Urothelium cell line (cell line): ENCODE data around the gene IL4R.
A peak's percentile ranks its signal among the peaks of the same experiment; 100 is the strongest.

Experiments
- DNase-seq: peaks from one replicate; pipeline ENCODE4 v3.0.0; 2011; ENCODE audit warnings: low spot score, mixed read lengths
- FAIRE-seq: peaks from 2 replicates; lab custom pipeline; 2011; peaks lifted over from hg19 to GRCh38; lab: Jason Lieb, UNC

Gene IL4R

GRCh38 chr16:27353853-27354252, 40.1 kb downstream of the IL4R start:
- no peak for DNase-seq
- no peak for FAIRE-seq

GRCh38 chr16:27355610-27356009, 41.8 kb downstream of the IL4R start:
- DNase-seq (no peak), FAIRE-seq (no peak)

- DNase-seq = no peak
- no peak for FAIRE-seq
Observed at GRCh38 chr16:27356794-27357193, 43.0 kb downstream of the IL4R start.

GRCh38 chr16:27359051-27359450, 45.3 kb downstream of the IL4R start:
- DNase-seq (no peak), FAIRE-seq (no peak)

- no peak for FAIRE-seq
- no peak for DNase-seq
Observed at GRCh38 chr16:27359615-27360014, 45.8 kb downstream of the IL4R start.

GRCh38 chr16:27361987-27362386, 48.2 kb downstream of the IL4R start:
- DNase-seq (no peak), FAIRE-seq (no peak)

GRCh38 chr16:27362570-27363245, 48.9 kb downstream of the IL4R start:
- FAIRE-seq (no peak), DNase-seq (no peak)

GRCh38 chr16:27363246-27363632, 49.5 kb downstream of the IL4R start:
- DNase-seq (no peak), FAIRE-seq (no peak)

- DNase-seq = no peak
- FAIRE-seq = no peak
Observed at GRCh38 chr16:27363797-27364196, 50.0 kb downstream of the IL4R start.

- FAIRE-seq (no peak), DNase-seq (no peak)
Observed at GRCh38 chr16:27364493-27365141, 50.8 kb downstream of the IL4R start.

- FAIRE-seq (no peak), DNase-seq (no peak)
Observed at GRCh38 chr16:27365142-27366089, 51.6 kb downstream of the IL4R start.

GRCh38 chr16:27366687-27367460, 53.1 kb downstream of the IL4R start:
- FAIRE-seq (no peak), DNase-seq (no peak)

GRCh38 chr16:27367461-27368357, 53.9 kb downstream of the IL4R start:
- DNase-seq = peak; percentile 82
- no peak for FAIRE-seq

- DNase-seq (no peak), FAIRE-seq (no peak)
Observed at GRCh38 chr16:27368358-27368722, 54.6 kb downstream of the IL4R start.

- FAIRE-seq = no peak
Observed at GRCh38 chr16:27369806-27370205, 56.0 kb downstream of the IL4R start.

GRCh38 chr16:27370318-27370717, 56.5 kb downstream of the IL4R start:
- FAIRE-seq = no peak
- DNase-seq = no peak

More at GRCh38 chr16:27369806-27370205, 56.0 kb downstream of the IL4R start:
- no peak for DNase-seq

GRCh38 chr16:27373312-27373711, 59.5 kb downstream of the IL4R start:
- DNase-seq (no peak), FAIRE-seq (no peak)

GRCh38 chr16:27374221-27374803, 60.5 kb downstream of the IL4R start:
- DNase-seq (no peak), FAIRE-seq (no peak)

- DNase-seq (peak; percentile 65), FAIRE-seq (no peak)
Observed at GRCh38 chr16:27374804-27375425, 61.1 kb downstream of the IL4R start.
